Panc1 (cell line): ENCODE results near the gene PAPSS1. TPM values are rescaled to one million over a fixed set of nuclear protein-coding genes. Genes with fewer than 3 reads are reported as not detected.

ENCODE experiments used
- ATAC-seq: fragments of 200-7000 bp; cut with Tn5 transposase; 2 replicates; pipeline ENCODE4 v1.9.1; 2020; ENCODE audit warnings: mild to moderate bottlenecking, moderate library complexity
- BruUV-seq: library from RNA; stranded (reverse); fragments of 400-500 nt; replicated peaks from 2 replicates; lab custom pipeline; 2021; lab: Mats Ljungman, UMichigan
- CTCF ChIA-PET: fragments of 300-600 bp; sonication (Branson Sonifier 250); formaldehyde crosslinking; loops from one replicate; lab custom pipeline; 2022; ENCODE audit warnings: antibody characterized with exemption; lab: Charles Lee
- POLR2A ChIA-PET: fragments of 300-600 bp; sonication (Branson Sonifier 250); formaldehyde crosslinking; loops from one replicate; lab custom pipeline; 2022; ENCODE audit warnings: antibody characterized with exemption; lab: Charles Lee
- DNase-seq: peaks from one replicate; pipeline ENCODE4 v3.0.0-alpha.2; 2010; ENCODE audit warnings: low read depth, low spot score
- H3K27ac ChIP-seq: 2 replicates; pipeline ENCODE4 v1.5.1; 2011; ENCODE audit warnings: mild to moderate bottlenecking, low read length, inconsistent platforms
- H3K27me3 ChIP-seq: fragments of 200-500 bp; sonication (Bioruptor generic); 2 replicates; pipeline ENCODE4 v1.6.0; 2014; ENCODE audit warnings: low read length, inconsistent platforms; ENCODE audit not compliant: control insufficient read depth, insufficient read depth
- H3K36me3 ChIP-seq: fragments of 200-500 bp; sonication (Bioruptor generic); 2 replicates; pipeline ENCODE4 v1.5.1; 2014; ENCODE audit warnings: inconsistent platforms, mild to moderate bottlenecking, low read length, moderate library complexity; ENCODE audit not compliant: control insufficient read depth, insufficient read depth
- H3K4me1 ChIP-seq: 2 replicates; pipeline ENCODE4 v1.5.1; 2011; ENCODE audit warnings: inconsistent platforms, mild to moderate bottlenecking, low read length, moderate library complexity; ENCODE audit not compliant: control insufficient read depth, insufficient read depth
- H3K4me3 ChIP-seq, 2 experiments: 2 replicates each; pipeline ENCODE4 v1.5.1; 2011 to 2012; ENCODE audit warnings: low read depth in 2 of 2, low read length in 2 of 2, mild to moderate bottlenecking in 2 of 2, inconsistent platforms in 1 of 2, moderate library complexity in 1 of 2
- H3K9me3 ChIP-seq: fragments of 200-500 bp; sonication (Bioruptor generic); 2 replicates; pipeline ENCODE4 v1.5.1; 2014; ENCODE audit warnings: low read depth, mild to moderate bottlenecking, inconsistent platforms, low read length, moderate library complexity; ENCODE audit not compliant: control insufficient read depth, insufficient read depth
- POLR2AphosphoS5 ChIP-seq: IDR thresholded peaks from 2 replicates; pipeline ENCODE4 v1.6.1; 2012; ENCODE audit warnings: mild to moderate bottlenecking, low read depth, low read length, moderate library complexity
- SIN3A ChIP-seq: IDR thresholded peaks from 2 replicates; pipeline ENCODE4 v1.6.1; 2012; ENCODE audit warnings: low read depth, mild to moderate bottlenecking, low read length, moderate library complexity, borderline replicate concordance; ENCODE audit not compliant: insufficient read depth
- TCF7L2 ChIP-seq: IDR thresholded peaks from 2 replicates; pipeline ENCODE4 v1.6.1; 2011; ENCODE audit warnings: mild to moderate bottlenecking, low read depth, low read length, inconsistent platforms
- in situ Hi-C: cut with HindIII; loops from 2 replicates; pipeline ENCODE4 v1.10.0; 2016; ENCODE audit warnings: low sequenced_read_pairs, low pct_unique_long_range_greater_than_20kb
- intact Hi-C: fragments of 100-400 bp; cut with micrococcal nuclease; formaldehyde crosslinking; loops from one replicate; pipeline ENCODE4 v1.10.0; 2022; ENCODE audit not compliant: unreplicated experiment
- total RNA-seq: library from RNA; stranded (reverse); gene quantifications from one replicate; pipeline ENCODE4 v1.2.1, GENCODE V29; 2021; ENCODE audit not compliant: unreplicated experiment
- TF ChIP-seq, protein P1 (sequence below), 2 experiments: IDR thresholded peaks; 2 replicates each; pipeline ENCODE4 v1.6.1; 2011 to 2012; ENCODE audit warnings: low read depth in 2 of 2, control low read depth in 1 of 2, low read length in 1 of 2, mild to moderate bottlenecking in 1 of 2, moderate library complexity in 1 of 2; ENCODE audit not compliant: insufficient read depth in 1 of 2
- TF ChIP-seq, protein P2 (sequence below): fragments of 450-650 bp; IDR thresholded peaks from 2 replicates; pipeline ENCODE4 v1.5.1; 2017; ENCODE audit warnings: mild to moderate bottlenecking

Gene PAPSS1
- total RNA-seq, 1 experiment from 2014 or later: 28.1 TPM

DNA sequence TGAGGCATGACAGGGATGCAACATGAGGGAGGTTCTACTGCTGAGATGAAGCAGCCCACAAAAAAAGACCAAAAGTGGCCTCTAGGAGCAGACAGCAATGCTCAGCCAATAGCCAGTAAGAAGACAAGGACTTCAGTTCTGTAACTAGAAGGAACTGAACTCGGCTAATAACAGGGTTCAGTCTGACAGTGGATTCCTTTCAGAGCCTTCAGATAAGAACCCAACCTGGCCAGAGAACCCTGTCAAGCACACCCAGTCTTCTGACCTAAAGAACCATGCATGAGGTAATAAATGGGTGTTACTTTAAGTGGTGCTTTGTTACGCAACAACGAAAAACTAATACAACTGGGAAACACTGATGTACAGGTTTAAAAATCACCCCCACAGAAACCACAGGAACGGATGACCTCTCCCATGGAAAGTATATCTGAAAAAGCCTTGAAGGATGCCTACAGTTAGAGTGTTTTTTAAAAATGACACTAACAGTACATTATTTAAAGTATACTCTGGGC is 94.6 kb downstream of the PAPSS1 start:
- intact Hi-C loops: no loop called here
- no peaks in the 10 kb centered on the region for H3K9me3 ChIP-seq
- no peak for ATAC-seq
- no TSS peak for BruUV-seq
- in situ Hi-C loops: no loop called here
- POLR2A ChIA-PET: no interaction called here
- DNase-seq: no peak
- no peak overlapping the region for H3K27ac ChIP-seq
- no peaks in the 10 kb centered on the region for H3K27me3 ChIP-seq
- H3K36me3 ChIP-seq: no peaks in the 10 kb centered on the region
- no peaks in the 10 kb centered on the region for H3K4me1 ChIP-seq
- TF ChIP-seq, protein P1, sequence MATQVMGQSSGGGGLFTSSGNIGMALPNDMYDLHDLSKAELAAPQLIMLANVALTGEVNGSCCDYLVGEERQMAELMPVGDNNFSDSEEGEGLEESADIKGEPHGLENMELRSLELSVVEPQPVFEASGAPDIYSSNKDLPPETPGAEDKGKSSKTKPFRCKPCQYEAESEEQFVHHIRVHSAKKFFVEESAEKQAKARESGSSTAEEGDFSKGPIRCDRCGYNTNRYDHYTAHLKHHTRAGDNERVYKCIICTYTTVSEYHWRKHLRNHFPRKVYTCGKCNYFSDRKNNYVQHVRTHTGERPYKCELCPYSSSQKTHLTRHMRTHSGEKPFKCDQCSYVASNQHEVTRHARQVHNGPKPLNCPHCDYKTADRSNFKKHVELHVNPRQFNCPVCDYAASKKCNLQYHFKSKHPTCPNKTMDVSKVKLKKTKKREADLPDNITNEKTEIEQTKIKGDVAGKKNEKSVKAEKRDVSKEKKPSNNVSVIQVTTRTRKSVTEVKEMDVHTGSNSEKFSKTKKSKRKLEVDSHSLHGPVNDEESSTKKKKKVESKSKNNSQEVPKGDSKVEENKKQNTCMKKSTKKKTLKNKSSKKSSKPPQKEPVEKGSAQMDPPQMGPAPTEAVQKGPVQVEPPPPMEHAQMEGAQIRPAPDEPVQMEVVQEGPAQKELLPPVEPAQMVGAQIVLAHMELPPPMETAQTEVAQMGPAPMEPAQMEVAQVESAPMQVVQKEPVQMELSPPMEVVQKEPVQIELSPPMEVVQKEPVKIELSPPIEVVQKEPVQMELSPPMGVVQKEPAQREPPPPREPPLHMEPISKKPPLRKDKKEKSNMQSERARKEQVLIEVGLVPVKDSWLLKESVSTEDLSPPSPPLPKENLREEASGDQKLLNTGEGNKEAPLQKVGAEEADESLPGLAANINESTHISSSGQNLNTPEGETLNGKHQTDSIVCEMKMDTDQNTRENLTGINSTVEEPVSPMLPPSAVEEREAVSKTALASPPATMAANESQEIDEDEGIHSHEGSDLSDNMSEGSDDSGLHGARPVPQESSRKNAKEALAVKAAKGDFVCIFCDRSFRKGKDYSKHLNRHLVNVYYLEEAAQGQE (IDR thresholded peaks at IDR 0.05; ENCODE audit: insufficient read depth in 1 of 2, low read depth in 2 of 2, low read length in 1 of 2): no peak
- TF ChIP-seq POLR2AphosphoS5 (no peak), SIN3A (no peak)
- H3K4me3 ChIP-seq: no peak overlapping the region
- CTCF ChIA-PET: no interaction called here

DNA sequence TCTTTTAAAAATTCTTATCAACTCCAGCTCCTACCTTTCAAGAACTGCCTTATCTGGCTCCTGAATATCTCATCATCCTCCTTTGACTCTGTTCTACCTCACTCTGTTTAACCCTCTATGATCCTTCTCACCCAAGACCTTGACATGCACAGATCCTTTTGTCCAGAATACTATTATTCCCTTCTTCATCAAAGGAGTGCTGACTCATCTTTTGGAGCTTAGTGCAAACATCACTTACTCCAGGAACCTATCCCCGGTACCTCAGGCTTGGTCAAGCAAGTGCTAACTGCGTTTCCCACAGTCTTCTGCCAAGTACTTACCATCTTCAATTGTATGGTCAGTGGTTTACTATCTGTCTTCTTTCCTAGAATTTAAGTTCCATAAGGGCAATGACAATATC is 96.0 kb downstream of the PAPSS1 start:
- BruUV-seq: no TSS peak
- POLR2A ChIA-PET: no interaction called here
- H3K27me3 ChIP-seq: no peaks in the 10 kb centered on the region

More for the DNA sequence above, 96.0 kb downstream of the PAPSS1 start:
- H3K9me3 ChIP-seq: no peaks in the 10 kb centered on the region
- DNase-seq (no peak), ATAC-seq (no peak)
- H3K27ac ChIP-seq: no peak overlapping the region
- no peaks in the 10 kb centered on the region for H3K4me1 ChIP-seq
- TF ChIP-seq, protein P2, sequence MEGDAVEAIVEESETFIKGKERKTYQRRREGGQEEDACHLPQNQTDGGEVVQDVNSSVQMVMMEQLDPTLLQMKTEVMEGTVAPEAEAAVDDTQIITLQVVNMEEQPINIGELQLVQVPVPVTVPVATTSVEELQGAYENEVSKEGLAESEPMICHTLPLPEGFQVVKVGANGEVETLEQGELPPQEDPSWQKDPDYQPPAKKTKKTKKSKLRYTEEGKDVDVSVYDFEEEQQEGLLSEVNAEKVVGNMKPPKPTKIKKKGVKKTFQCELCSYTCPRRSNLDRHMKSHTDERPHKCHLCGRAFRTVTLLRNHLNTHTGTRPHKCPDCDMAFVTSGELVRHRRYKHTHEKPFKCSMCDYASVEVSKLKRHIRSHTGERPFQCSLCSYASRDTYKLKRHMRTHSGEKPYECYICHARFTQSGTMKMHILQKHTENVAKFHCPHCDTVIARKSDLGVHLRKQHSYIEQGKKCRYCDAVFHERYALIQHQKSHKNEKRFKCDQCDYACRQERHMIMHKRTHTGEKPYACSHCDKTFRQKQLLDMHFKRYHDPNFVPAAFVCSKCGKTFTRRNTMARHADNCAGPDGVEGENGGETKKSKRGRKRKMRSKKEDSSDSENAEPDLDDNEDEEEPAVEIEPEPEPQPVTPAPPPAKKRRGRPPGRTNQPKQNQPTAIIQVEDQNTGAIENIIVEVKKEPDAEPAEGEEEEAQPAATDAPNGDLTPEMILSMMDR: no peak
- TF ChIP-seq POLR2AphosphoS5 (no peak), SIN3A (no peak), TCF7L2 (no peak)
- TF ChIP-seq, protein P1 (IDR thresholded peaks at IDR 0.05; ENCODE audit: insufficient read depth in 1 of 2, low read depth in 2 of 2, low read length in 1 of 2): no peak
- intact Hi-C loops: no loop called here
- in situ Hi-C loops: no loop called here
- CTCF ChIA-PET: no interaction called here
- no peaks in the 10 kb centered on the region for H3K36me3 ChIP-seq
- H3K4me3 ChIP-seq: no peak overlapping the region
